Gastrocnemius medialis (tissue), 4 donors: ENCODE results near the gene TRMT112.

Source experiments
- CTCF ChIP-seq, 5 experiments: fragments of 450-650 bp in 3 of 5; fragments of 200-600 bp in 2 of 5; sonication (generic) in 2 of 5; IDR thresholded peaks in 4 of 5; conservative IDR thresholded peaks in 1 of 5; 1 replicate in 4 of 5; 2 replicates in 1 of 5; pipeline ENCODE4 v1.5.1; 2016 to 2019; ENCODE audit warnings: antibody characterized with exemption in 5 of 5, mild to moderate bottlenecking in 3 of 5, moderate library complexity in 3 of 5
- POLR2A ChIP-seq, 2 donors: fragments of 450-650 bp; IDR thresholded peaks; one replicate each; pipeline ENCODE4 v1.6.1; 2017; ENCODE audit warnings: antibody characterized with exemption in 2 of 2, mild to moderate bottlenecking in 2 of 2, moderate library complexity in 2 of 2

- TF ChIP-seq POLR2A (IDR thresholded peaks at IDR 0.05) (no peak), CTCF (IDR thresholded peaks at IDR 0.05 in 4 of 5, conservative IDR thresholded peaks at IDR 0.05 in 1 of 5) (no peak)
Observed at GRCh38 chr11:64306876-64307622, 10.3 kb downstream of the TRMT112 start.
